Fibroblast of lung (primary cell): Measurements from ENCODE around the gene DDX49. TPM values are rescaled to one million over a fixed set of nuclear protein-coding genes. Genes with fewer than 3 reads are reported as not detected.

Source experiments
- DNase-seq, 2 donors: peaks; one replicate each; pipeline versions ENCODE4 v3.0.0 to v3.0.0-alpha.2; 2010; ENCODE audit warnings: low read depth in 2 of 2
- H2AFZ ChIP-seq: 2 replicates; pipeline ENCODE4 v1.5.1; 2012; ENCODE audit warnings: low read length, control low read depth, inconsistent platforms
- H3K27ac ChIP-seq: 2 replicates; pipeline ENCODE4 v1.5.1; 2011; ENCODE audit warnings: low read length, control low read depth; ENCODE audit not compliant: insufficient read depth
- H3K27me3 ChIP-seq: 2 replicates; pipeline ENCODE4 v1.5.1; 2011; ENCODE audit warnings: mild to moderate bottlenecking, low read length; ENCODE audit not compliant: control insufficient read depth, insufficient read depth
- H3K36me3 ChIP-seq: 2 replicates; pipeline ENCODE4 v1.5.1; 2011; ENCODE audit warnings: low read length; ENCODE audit not compliant: control insufficient read depth, insufficient read depth
- H3K4me1 ChIP-seq: 2 replicates; pipeline ENCODE4 v1.5.1; 2011; ENCODE audit warnings: low read length; ENCODE audit not compliant: control insufficient read depth, insufficient read depth; ENCODE audit errors: extremely low read depth
- H3K4me2 ChIP-seq: 2 replicates; pipeline ENCODE4 v1.5.1; 2011; ENCODE audit warnings: low read length, control low read depth; ENCODE audit not compliant: insufficient read depth; ENCODE audit errors: extremely low read depth
- H3K4me3 ChIP-seq, 4 experiments: fragments of 200-600 bp in 1 of 4; sonication (generic) in 1 of 4; replicated peaks in 1 of 4; 2 replicates each; pipeline ENCODE4 v1.5.1; 2011 to 2016; ENCODE audit warnings: low read length in 4 of 4, low read depth in 3 of 4, mild to moderate bottlenecking in 3 of 4, control low read depth in 2 of 4, inconsistent platforms in 1 of 4, mixed read lengths in 1 of 4; ENCODE audit not compliant: insufficient read depth in 1 of 4; ENCODE audit errors: control extremely low read depth in 1 of 4
- H3K79me2 ChIP-seq: 2 replicates; pipeline ENCODE4 v1.5.1; 2012; ENCODE audit warnings: mild to moderate bottlenecking, low read length, inconsistent platforms; ENCODE audit not compliant: control insufficient read depth, insufficient read depth
- H3K9ac ChIP-seq: 2 replicates; pipeline ENCODE4 v1.5.1; 2011; ENCODE audit warnings: mild to moderate bottlenecking, low read length, control low read depth; ENCODE audit not compliant: insufficient read depth
- H3K9me3 ChIP-seq: 2 replicates; pipeline ENCODE4 v1.5.1; 2012; ENCODE audit warnings: low read depth, low read length; ENCODE audit not compliant: control insufficient read depth, insufficient read depth
- H4K20me1 ChIP-seq: 2 replicates; pipeline ENCODE4 v1.5.1; 2011; ENCODE audit warnings: low read length; ENCODE audit not compliant: control insufficient read depth, insufficient read depth; ENCODE audit errors: extremely low read depth
- CTCF ChIP-seq, 2 donors: IDR thresholded peaks in 1 of 2; conservative IDR thresholded peaks in 1 of 2; 1 replicate in 1 of 2; 2 replicates in 1 of 2; pipeline ENCODE4 v1.5.1; 2011 to 2012; ENCODE audit warnings: low read length in 2 of 2, control low read depth in 1 of 2, inconsistent platforms in 1 of 2, low read depth in 1 of 2, mild to moderate bottlenecking in 1 of 2
- EZH2 ChIP-seq: IDR thresholded peaks from 2 replicates; pipeline ENCODE4 v1.5.1; 2012; ENCODE audit warnings: low read length, control low read depth, mild to moderate bottlenecking; ENCODE audit errors: missing control alignments
- polyA plus RNA-seq, 2 donors: library from polyadenylated mRNA; depleted of rRNA in 1 of 2; stranded (reverse) in 1 of 2; unstranded in 1 of 2; fragments of >200 nt; gene quantifications; 2 replicates each; pipeline ENCODE4 v1.2.1, GENCODE V29; 2011 to 2012; ENCODE audit warnings: missing spikeins in 1 of 2
- total RNA-seq: library from RNA; depleted of rRNA; stranded (reverse); fragments of >200 nt; gene quantifications from 2 replicates; pipeline ENCODE4 v1.2.1, GENCODE V29; 2014

DDX49 gene
- total and polyA plus RNA-seq, 2 donors (not counting 1 experiment from before 2014, with no cell fraction given), result 25.3 to 56.3 TPM

DNA sequence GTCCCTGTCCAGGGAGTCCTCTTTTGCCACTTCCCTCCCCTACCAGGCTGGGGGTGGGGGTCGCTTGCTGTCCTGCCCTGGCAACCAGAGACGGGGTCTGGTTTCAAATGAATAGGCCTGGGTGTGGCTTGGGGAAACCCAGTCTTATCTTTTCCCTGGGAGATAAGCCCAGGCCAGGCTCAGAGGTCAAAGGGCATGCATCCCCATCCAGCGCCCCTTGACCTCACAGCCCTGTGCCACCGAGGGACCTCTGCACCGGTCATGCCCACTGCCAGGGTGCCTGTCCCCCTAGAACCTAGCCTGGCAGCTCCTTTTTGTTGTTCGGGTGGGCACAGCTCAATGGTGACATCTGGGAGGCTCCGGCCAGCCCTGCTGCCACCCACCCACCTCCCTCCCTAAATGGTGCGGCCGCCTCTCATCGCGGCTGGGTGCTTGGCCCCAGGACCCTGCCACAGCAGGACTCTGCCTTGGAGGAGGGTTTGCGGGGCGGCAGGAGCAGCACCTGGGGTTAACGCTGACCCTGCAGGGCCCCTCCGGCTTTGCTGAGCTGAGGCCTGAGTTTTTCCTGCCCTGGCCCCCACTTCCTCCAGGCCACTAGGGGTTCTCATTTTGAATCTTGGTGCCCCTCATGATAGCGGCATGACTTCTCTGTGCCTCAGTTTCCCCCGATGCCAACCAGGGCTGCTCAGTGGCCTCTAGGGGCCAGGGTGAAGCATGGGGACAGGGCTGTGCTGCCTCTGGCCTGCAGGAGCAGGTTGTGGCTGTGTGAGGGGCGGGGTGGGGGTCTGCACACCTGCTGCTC is 20.7 kb upstream of the DDX49 start:
- DNase-seq, result no peak
- TF ChIP-seq CTCF (conservative IDR thresholded peaks at IDR 0.05 in 1 of 2, IDR thresholded peaks at IDR 0.05 in 1 of 2; ENCODE audit: low read depth in 1 of 2, low read length in 2 of 2), result no peak
- TF ChIP-seq EZH2, result no peak

DNA sequence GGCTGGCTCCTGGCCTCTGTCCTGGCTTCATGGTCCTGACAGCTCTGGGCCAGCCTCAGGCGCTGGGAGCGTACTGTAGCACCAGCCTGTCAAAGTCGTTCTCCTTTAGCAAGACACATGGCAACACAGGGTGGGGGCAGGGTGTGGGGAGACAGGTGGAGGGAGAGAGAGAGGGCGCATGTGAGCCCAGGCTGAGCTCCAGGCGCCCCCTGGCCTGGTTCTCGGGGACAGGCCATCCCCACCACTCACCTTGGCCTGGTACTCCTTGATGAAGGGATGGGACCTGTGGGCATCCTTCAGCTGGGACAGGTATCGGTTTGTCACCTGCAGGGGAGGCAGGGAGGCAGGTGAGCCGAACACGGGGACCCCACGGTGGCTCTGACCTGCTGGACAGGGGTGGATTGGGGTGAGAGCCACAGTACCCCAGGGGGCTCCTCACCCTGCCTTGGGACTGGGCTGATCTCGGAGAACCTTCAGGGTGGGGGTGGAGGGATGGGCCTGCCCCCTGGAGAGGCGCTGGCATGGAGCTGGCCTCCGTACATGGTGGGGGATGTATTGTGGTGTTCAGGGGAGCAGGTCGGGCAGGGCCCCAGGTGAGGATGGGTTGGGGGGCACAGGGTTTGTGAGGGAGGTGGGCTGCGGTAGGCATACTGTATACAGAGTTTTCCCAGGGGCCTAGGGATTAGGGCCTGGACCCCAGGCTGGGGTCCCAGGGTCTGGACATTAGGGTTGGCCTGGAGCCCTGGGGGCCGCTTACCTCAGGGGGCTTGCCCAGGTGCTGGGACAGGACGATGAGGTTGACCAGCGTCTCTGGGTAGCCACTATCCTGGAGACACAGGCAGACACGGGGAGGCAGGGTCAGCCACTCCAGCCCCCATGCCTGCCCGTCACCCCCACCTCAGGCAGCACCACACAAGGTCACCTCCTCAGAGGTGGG is 19.6 kb upstream of the DDX49 start:
- Histone ChIP-seq H3K4me2 (no peak overlapping the region), H3K36me3 (peaks cover 14% of the 10 kb centered on the region), H3K27ac (no peak overlapping the region), H2AFZ (no peak overlapping the region), H3K4me1 (peaks cover 2% of the 10 kb centered on the region), H3K27me3 (peaks cover 5% of the 10 kb centered on the region), H4K20me1 (no peaks in the 10 kb centered on the region), H3K9me3 (no peaks in the 10 kb centered on the region), H3K79me2 (no peaks in the 10 kb centered on the region), H3K9ac (no peak overlapping the region), H3K4me3 (no peak overlapping the region)
- TF ChIP-seq CTCF (conservative IDR thresholded peaks at IDR 0.05 in 1 of 2, IDR thresholded peaks at IDR 0.05 in 1 of 2; ENCODE audit: low read depth in 1 of 2, low read length in 2 of 2), result no peak
- TF ChIP-seq EZH2, result no peak
- no peak for DNase-seq

More for the DNA sequence above, 20.7 kb upstream of the DDX49 start:
- H3K79me2 ChIP-seq, result no peaks in the 10 kb centered on the region
- H3K9ac ChIP-seq, result no peak overlapping the region
- H3K4me1 ChIP-seq, result peaks cover 2% of the 10 kb centered on the region
- H4K20me1 ChIP-seq, result no peaks in the 10 kb centered on the region
- H3K27ac ChIP-seq, result no peak overlapping the region
- H3K27me3 ChIP-seq, result peaks cover 13% of the 10 kb centered on the region
- H3K36me3 ChIP-seq, result peaks cover 9% of the 10 kb centered on the region
- no peak overlapping the region for H3K4me3 ChIP-seq
- no peak overlapping the region for H3K4me2 ChIP-seq
- no peak overlapping the region for H2AFZ ChIP-seq
- no peaks in the 10 kb centered on the region for H3K9me3 ChIP-seq
